Measurements from ENCODE around the gene FUT4.

GRCh38 chr11:94588366-94588942, 44.7 kb downstream of the FUT4 start:
- no peak for TF ChIP-seq POLR2A (IDR thresholded peaks at IDR 0.05; ENCODE audit: low read depth, low read length)
- no peak for TF ChIP-seq POLR2AphosphoS5 (IDR thresholded peaks at IDR 0.05; ENCODE audit: low read depth, low read length)
